Prostate gland (tissue), 2 donors: ENCODE results near the gene GRIK2.

Experiments used
- POLR2A ChIP-seq: fragments of 450-650 bp; IDR thresholded peaks from one replicate; pipeline ENCODE4 v1.6.1; 2016; ENCODE audit warnings: antibody characterized with exemption, mild to moderate bottlenecking
- POLR2AphosphoS5 ChIP-seq: sonication (generic); formaldehyde crosslinking; IDR thresholded peaks from one replicate; pipeline ENCODE4 v1.6.1; 2017; ENCODE audit warnings: antibody characterized with exemption
- TF ChIP-seq, protein P1 (sequence below), 4 experiments: fragments of 200-600 bp in 2 of 4; fragments of 450-650 bp in 2 of 4; sonication (generic) in 2 of 4; IDR thresholded peaks; 1 replicate in 3 of 4; 2 replicates in 1 of 4; pipeline ENCODE4 v1.5.1; 2016 to 2019; ENCODE audit warnings: antibody characterized with exemption in 4 of 4, mild to moderate bottlenecking in 2 of 4, moderate library complexity in 2 of 4

DNA sequence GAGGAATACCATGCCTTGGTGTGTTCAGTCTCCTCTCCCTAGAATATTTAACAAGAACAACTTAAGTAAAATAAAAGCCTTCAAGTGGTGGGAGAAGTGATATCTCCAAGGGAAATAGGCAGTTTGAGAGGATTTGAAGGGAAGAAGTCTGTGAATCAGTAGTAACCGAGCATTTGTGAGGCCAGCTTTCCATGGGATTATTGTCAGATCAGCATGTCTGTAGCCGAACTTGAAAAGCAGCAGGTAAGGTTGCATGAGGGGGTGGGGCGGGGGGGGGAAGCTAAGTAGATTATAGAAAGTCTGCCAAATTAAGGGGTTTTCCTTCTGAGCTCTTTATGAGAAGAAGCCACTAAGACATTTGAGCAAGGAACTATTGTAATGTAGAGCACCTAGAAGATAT, 92.6 kb downstream of the GRIK2 start:
- no peak for TF ChIP-seq POLR2AphosphoS5
- TF ChIP-seq, protein P1, sequence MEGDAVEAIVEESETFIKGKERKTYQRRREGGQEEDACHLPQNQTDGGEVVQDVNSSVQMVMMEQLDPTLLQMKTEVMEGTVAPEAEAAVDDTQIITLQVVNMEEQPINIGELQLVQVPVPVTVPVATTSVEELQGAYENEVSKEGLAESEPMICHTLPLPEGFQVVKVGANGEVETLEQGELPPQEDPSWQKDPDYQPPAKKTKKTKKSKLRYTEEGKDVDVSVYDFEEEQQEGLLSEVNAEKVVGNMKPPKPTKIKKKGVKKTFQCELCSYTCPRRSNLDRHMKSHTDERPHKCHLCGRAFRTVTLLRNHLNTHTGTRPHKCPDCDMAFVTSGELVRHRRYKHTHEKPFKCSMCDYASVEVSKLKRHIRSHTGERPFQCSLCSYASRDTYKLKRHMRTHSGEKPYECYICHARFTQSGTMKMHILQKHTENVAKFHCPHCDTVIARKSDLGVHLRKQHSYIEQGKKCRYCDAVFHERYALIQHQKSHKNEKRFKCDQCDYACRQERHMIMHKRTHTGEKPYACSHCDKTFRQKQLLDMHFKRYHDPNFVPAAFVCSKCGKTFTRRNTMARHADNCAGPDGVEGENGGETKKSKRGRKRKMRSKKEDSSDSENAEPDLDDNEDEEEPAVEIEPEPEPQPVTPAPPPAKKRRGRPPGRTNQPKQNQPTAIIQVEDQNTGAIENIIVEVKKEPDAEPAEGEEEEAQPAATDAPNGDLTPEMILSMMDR (IDR thresholded peaks at IDR 0.05) = no peak
- TF ChIP-seq POLR2A = no peak
